BLaER1 (cell line): ENCODE results near the gene EDN2.
A peak's percentile ranks its signal among the peaks of the same experiment; 100 is the strongest.

Experiments used
- H3K27ac ChIP-seq: shearing (Covaris generic); formaldehyde crosslinking; 2 replicates; pipeline ENCODE4 v1.8.1; 2022
- H3K27me3 ChIP-seq: shearing (Covaris generic); formaldehyde crosslinking; 2 replicates; pipeline ENCODE4 v1.8.1; 2022
- H3K36me3 ChIP-seq: shearing (Covaris generic); formaldehyde crosslinking; 2 replicates; pipeline ENCODE4 v1.8.1; 2022
- H3K4me1 ChIP-seq: shearing (Covaris generic); formaldehyde crosslinking; 2 replicates; pipeline ENCODE4 v1.8.1; 2022
- H3K4me2 ChIP-seq: shearing (Covaris generic); formaldehyde crosslinking; 2 replicates; pipeline ENCODE4 v1.8.1; 2022
- H3K4me3 ChIP-seq: shearing (Covaris generic); formaldehyde crosslinking; 2 replicates; pipeline ENCODE4 v1.8.1; 2022
- H3K9ac ChIP-seq: shearing (Covaris generic); formaldehyde crosslinking; 2 replicates; pipeline ENCODE4 v1.8.1; 2022
- H3K9me3 ChIP-seq: shearing (Covaris generic); formaldehyde crosslinking; 2 replicates; pipeline ENCODE4 v1.8.1; 2022
- H4K20me1 ChIP-seq: shearing (Covaris generic); formaldehyde crosslinking; 2 replicates; pipeline ENCODE4 v1.8.1; 2022
- Cebpa-rat ChIP-seq: shearing (Covaris generic); IDR thresholded peaks from 2 replicates; pipeline ENCODE4 v1.8.1; 2022

Gene EDN2

GRCh38 chr1:41500781-41501518 lies 16.5 kb upstream of the EDN2 start:
- Histone ChIP-seq H3K27ac (no peak overlapping the region), H3K9me3 (no peaks in the 10 kb centered on the region), H3K36me3 (no peaks in the 10 kb centered on the region), H3K4me3 (no peak overlapping the region), H4K20me1 (no peaks in the 10 kb centered on the region), H3K4me2 (no peak overlapping the region), H3K27me3 (peaks cover 12% of the 10 kb centered on the region), H3K9ac (no peak overlapping the region), H3K4me1 (peaks cover 49% of the 10 kb centered on the region)
- no peak for TF ChIP-seq Cebpa-rat

- TF ChIP-seq Cebpa-rat = no peak
- H4K20me1 ChIP-seq = no peaks in the 10 kb centered on the region
- no peak overlapping the region for H3K4me2 ChIP-seq
- no peak overlapping the region for H3K4me3 ChIP-seq
- peaks cover 55% of the 10 kb centered on the region for H3K4me1 ChIP-seq
- H3K9ac ChIP-seq = no peak overlapping the region
- no peak overlapping the region for H3K27ac ChIP-seq
- no peaks in the 10 kb centered on the region for H3K9me3 ChIP-seq
- H3K27me3 ChIP-seq = peaks cover 18% of the 10 kb centered on the region
- no peaks in the 10 kb centered on the region for H3K36me3 ChIP-seq
Measured at GRCh38 chr1:41500378-41500777, 15.9 kb upstream of the EDN2 start.

DNA sequence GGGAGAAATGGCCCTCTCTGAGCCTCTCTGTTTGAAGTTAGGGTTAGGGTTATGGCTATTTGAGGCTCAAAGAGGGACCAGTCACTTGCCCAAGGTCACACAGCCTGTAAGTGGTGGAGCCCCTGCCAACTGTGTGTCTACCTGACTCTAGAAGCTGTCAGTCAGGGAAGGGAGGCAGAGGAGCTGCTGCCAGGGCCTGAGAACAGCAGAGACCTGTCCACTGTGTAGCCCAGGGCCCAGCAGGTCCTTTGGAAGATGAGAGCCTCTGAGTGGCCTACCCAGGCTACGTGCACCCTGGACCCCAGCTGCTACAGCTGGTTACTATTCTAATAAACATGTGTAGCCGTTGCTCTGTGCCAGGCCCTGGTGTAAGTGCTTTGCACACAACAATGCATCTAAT lies 15.1 kb upstream of the EDN2 start:
- no peaks in the 10 kb centered on the region for H3K36me3 ChIP-seq
- no peaks in the 10 kb centered on the region for H4K20me1 ChIP-seq
- no peaks in the 10 kb centered on the region for H3K9me3 ChIP-seq
- no peak overlapping the region for H3K9ac ChIP-seq
- peaks cover 58% of the 10 kb centered on the region for H3K4me1 ChIP-seq
- H3K27me3 ChIP-seq = peaks cover 23% of the 10 kb centered on the region
- no peak overlapping the region for H3K4me3 ChIP-seq
- H3K4me2 ChIP-seq = 0 out of 2 replicates have a peak overlapping the region, but pooled peaks have one; percentile 2
- H3K27ac ChIP-seq = no peak overlapping the region
- TF ChIP-seq Cebpa-rat = no peak

DNA sequence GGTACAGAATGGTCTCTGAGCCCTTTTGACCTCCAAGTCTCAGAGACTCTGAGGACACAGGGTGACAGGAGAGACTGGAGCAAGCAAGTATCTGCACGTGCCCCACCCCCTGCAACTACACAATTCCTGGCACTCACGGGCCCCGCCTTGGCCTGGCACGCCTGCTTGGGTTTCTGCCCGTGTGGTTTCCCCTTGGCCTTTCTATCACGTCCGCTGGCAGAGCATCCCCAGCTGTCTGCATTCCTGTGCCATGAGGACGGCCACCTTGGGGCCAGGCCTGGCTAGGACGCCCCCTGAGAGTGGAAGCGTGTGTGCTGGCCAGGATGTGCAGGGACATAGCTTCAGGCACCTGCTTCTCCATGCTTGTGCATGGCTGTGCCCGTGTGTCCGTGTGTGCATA lies 14.3 kb upstream of the EDN2 start:
- no peak for TF ChIP-seq Cebpa-rat
- no peak overlapping the region for H3K9ac ChIP-seq
- H3K4me2 ChIP-seq = peak overlapping the region; percentile 64
- no peak overlapping the region for H3K4me3 ChIP-seq
- H3K27ac ChIP-seq = no peak overlapping the region
- H3K27me3 ChIP-seq = peaks cover 23% of the 10 kb centered on the region
- peaks cover 50% of the 10 kb centered on the region for H3K4me1 ChIP-seq
- no peaks in the 10 kb centered on the region for H3K36me3 ChIP-seq
- no peaks in the 10 kb centered on the region for H3K9me3 ChIP-seq
- H4K20me1 ChIP-seq = no peaks in the 10 kb centered on the region

- Histone ChIP-seq H3K27ac (no peak overlapping the region), H3K4me3 (no peak overlapping the region)
Measured at GRCh38 chr1:41498391-41498790, 13.9 kb upstream of the EDN2 start.

DNA sequence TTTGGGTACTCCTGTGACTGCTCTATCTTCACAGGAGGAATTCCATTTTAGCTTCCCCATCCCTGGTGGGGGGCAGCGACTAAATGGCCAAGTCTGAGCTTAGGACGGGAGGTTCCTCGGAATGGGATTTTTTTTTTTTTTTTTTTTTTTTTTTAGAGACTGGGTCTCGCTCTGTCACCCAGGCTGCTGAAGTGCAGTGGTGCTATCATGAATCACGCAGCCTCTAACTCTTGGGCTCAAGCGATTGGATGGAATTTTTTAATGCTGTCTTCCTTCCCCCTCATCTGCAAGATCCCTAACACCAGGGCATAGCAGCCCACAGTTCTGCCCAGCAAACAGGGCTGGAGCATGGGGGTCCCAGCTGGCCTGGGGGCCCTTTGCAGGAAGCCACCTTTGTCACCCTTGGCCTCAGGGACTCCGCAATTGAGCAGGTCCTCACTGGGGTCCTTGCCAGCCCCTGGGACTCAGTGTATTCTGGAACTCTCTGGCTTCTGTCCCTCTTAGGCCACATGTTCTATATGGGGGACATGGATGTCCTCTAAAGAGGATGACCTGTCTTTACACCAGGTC lies 13.1 kb upstream of the EDN2 start:
- Histone ChIP-seq H3K36me3 (no peaks in the 10 kb centered on the region), H3K27ac (no peak overlapping the region), H3K27me3 (peaks cover 23% of the 10 kb centered on the region), H3K9ac (no peak overlapping the region), H3K4me2 (peak overlapping the region; percentile 92; the same call in 1 of the 2 replicates), H3K4me1 (peaks cover 46% of the 10 kb centered on the region), H3K9me3 (no peaks in the 10 kb centered on the region), H3K4me3 (no peak overlapping the region), H4K20me1 (no peaks in the 10 kb centered on the region)
- no peak for TF ChIP-seq Cebpa-rat

More at GRCh38 chr1:41498391-41498790, 13.9 kb upstream of the EDN2 start:
- TF ChIP-seq Cebpa-rat = no peak
- Histone ChIP-seq H3K9ac (no peak overlapping the region), H4K20me1 (no peaks in the 10 kb centered on the region), H3K4me1 (peaks cover 46% of the 10 kb centered on the region), H3K36me3 (no peaks in the 10 kb centered on the region), H3K27me3 (peaks cover 23% of the 10 kb centered on the region), H3K9me3 (no peaks in the 10 kb centered on the region), H3K4me2 (peak overlapping the region; percentile 64)

DNA sequence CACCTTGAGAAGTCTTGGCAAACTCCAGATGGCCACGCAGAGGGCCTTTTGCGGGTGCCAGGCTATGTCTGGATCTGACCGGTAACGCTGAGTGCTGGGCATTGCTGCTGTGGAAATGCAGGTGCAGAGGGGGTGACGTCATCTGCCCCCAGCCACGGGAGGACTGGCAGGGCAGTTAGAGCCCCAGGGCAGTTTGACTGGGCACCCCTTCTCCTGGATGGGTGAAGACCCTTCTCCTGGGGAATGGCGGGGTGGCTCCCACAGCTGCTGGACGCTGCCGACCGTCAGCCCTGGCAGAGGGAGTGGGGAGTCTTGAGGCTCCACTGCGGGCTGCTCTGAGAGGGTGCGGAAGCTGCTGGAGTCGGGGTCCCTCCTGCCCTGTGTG lies 12.6 kb upstream of the EDN2 start:
- H3K4me3 ChIP-seq = no peak overlapping the region
- H3K9me3 ChIP-seq = no peaks in the 10 kb centered on the region
- H3K9ac ChIP-seq = no peak overlapping the region
- no peak for TF ChIP-seq Cebpa-rat
- no peaks in the 10 kb centered on the region for H4K20me1 ChIP-seq
- peak overlapping the region; percentile 67 for H3K27ac ChIP-seq
- H3K36me3 ChIP-seq = no peaks in the 10 kb centered on the region
- H3K4me2 ChIP-seq = peak overlapping the region; percentile 92
- H3K4me1 ChIP-seq = peaks cover 46% of the 10 kb centered on the region
- peaks cover 23% of the 10 kb centered on the region for H3K27me3 ChIP-seq

DNA sequence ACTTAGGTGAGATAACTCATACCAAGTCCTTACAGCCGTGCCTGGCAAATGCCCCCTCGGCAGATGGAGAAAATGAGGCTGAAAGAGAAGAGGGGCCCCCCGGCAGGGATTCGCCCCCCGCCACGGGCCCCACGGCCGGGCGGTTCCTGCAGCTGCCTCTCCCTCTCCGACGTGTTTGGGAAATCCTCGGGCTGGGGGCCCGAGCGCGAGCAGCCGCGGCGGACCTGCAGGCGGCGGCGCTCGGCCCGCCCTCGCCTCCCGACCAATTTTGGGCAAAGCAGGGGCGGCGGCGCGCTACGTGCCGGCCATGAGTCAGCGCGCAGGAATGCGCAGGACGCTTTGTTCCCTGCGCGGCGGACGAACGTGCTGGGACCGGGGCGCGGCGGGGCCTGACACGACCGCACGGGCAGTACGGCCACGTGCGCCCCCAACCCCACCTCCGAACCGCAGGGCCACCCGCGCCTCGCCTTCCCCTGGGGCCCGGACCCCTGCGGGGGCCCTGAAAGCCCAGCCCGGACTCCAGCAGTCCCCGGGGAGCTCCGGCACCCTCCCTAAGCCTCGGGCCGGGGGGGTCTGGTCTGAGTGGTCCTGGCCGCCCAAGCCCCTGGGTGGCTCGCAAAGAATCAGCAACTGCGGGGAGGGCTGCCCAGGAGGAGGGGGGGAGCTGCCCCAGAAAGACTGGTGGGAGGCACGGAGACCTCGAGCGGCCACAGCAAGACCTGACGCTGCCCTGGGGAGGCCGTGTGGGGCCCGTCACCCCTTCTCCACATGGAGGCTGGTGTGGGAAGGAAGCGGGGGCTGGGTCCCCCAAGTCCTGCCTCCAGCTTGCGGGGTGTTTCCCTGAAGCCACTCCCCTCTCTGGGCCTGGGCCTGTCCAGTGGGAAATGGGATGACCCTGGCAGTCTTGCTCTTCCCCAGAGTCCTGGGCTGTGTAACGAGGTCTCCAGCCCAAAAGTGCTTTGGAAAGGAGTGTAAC lies 11.9 kb upstream of the EDN2 start:
- Histone ChIP-seq H3K4me3 (peak overlapping the region; percentile 64), H3K27me3 (peaks cover 23% of the 10 kb centered on the region), H3K27ac (peak overlapping the region; percentile 67), H3K9ac (peak overlapping the region; percentile 67), H3K4me2 (peak overlapping the region; percentile 92), H4K20me1 (no peaks in the 10 kb centered on the region), H3K4me1 (peaks cover 46% of the 10 kb centered on the region), H3K9me3 (no peaks in the 10 kb centered on the region), H3K36me3 (no peaks in the 10 kb centered on the region)
- TF ChIP-seq Cebpa-rat = no peak

DNA sequence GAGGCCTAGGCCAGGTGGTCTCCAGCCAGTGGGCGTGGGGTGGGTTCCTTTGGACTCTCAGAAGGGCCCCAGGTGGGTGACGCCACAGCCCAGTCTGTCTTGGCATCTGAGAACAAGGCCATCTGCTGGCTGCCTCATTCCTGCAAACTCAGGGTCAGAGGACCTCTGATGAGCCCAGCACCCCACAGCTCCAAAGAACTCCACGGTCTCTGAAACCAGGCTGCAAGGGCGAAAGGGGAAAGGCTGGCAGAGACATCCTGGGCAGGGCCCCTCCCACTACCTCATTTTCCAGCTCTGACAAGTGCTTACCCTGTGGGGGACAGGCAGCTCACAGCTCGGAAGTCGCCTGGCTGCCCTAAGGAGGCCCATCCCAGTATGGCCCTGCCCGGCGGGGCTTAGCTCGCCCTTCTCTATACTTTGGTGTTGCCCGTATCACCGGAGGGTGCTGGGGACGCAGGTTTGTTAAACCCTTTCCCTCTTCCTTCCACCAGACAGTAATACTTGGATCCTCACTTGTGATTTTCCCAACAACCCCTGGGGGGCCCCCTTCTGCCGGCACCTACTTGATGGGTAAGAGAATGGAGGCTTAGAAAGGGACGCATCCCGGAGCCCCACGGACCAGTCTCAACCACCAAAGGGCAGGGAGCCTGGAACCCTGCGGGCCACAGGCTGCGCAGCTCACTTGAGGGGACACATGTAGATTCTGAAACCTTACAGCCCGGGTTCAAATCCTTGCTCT lies 10.9 kb upstream of the EDN2 start:
- no peaks in the 10 kb centered on the region for H4K20me1 ChIP-seq
- H3K9me3 ChIP-seq = no peaks in the 10 kb centered on the region
- peaks cover 46% of the 10 kb centered on the region for H3K4me1 ChIP-seq
- no peaks in the 10 kb centered on the region for H3K36me3 ChIP-seq
- H3K27ac ChIP-seq = no peak overlapping the region
- no peak overlapping the region; the same call in 1 of the 2 replicates for H3K4me3 ChIP-seq
- H3K4me2 ChIP-seq = peak overlapping the region; percentile 92
- TF ChIP-seq Cebpa-rat = no peak
- H3K9ac ChIP-seq = no peak overlapping the region
- H3K27me3 ChIP-seq = peaks cover 23% of the 10 kb centered on the region
